ACC112 (cell line): ENCODE data around the gene CHST6.
"Not testable (repeated sequence)": the region's sequence is repeated elsewhere in the genome, so short reads cannot be mapped to it uniquely, and the experiment has no call there.

Experiments
- H2AFZ ChIP-seq: fragments of 200-600 bp; sonication (generic); one replicate; pipeline ENCODE4 v1.6.0; 2017; ENCODE audit warnings: antibody characterized with exemption, low read length; ENCODE audit not compliant: unreplicated experiment
- H3K27ac ChIP-seq: fragments of 200-600 bp; sonication (generic); 2 replicates; pipeline ENCODE4 v1.5.1; 2014; ENCODE audit warnings: low read depth, mild to moderate bottlenecking, antibody characterized with exemption, low read length, moderate library complexity
- H3K27me3 ChIP-seq: fragments of 200-600 bp; sonication (generic); 2 replicates; pipeline ENCODE4 v1.6.1; 2014; ENCODE audit warnings: mild to moderate bottlenecking, antibody characterized with exemption, low read length, moderate library complexity, mixed read lengths; ENCODE audit not compliant: insufficient read depth
- H3K36me3 ChIP-seq: fragments of 200-600 bp; sonication (generic); 2 replicates; pipeline ENCODE4 v1.6.1; 2016; ENCODE audit warnings: mild to moderate bottlenecking, antibody characterized with exemption, low read length, moderate library complexity, mixed read lengths; ENCODE audit not compliant: insufficient read depth
- H3K4me1 ChIP-seq: fragments of 200-600 bp; sonication (generic); one replicate; pipeline ENCODE4 v1.6.1; 2016; ENCODE audit warnings: low read length, mixed read lengths; ENCODE audit not compliant: insufficient read depth, unreplicated experiment, control insufficient read depth
- H3K4me3 ChIP-seq: fragments of 200-600 bp; sonication (generic); 2 replicates; pipeline ENCODE4 v1.5.1; 2014; ENCODE audit warnings: mild to moderate bottlenecking, low read depth, low read length
- H3K79me2 ChIP-seq: fragments of 200-600 bp; sonication (generic); one replicate; pipeline ENCODE4 v1.6.0; 2016; ENCODE audit warnings: low read length; ENCODE audit not compliant: control insufficient read depth, unreplicated experiment, insufficient read depth

CHST6 gene

GRCh38 chr16:75529959-75530358 is 34.7 kb upstream of the CHST6 start:
- H3K27me3 ChIP-seq, result no peaks in the 10 kb centered on the region
- no peak overlapping the region for H3K4me3 ChIP-seq
- no peaks in the 10 kb centered on the region for H3K4me1 ChIP-seq
- H3K79me2 ChIP-seq, result no peaks in the 10 kb centered on the region
- no peak overlapping the region for H2AFZ ChIP-seq
- no peaks in the 10 kb centered on the region for H3K36me3 ChIP-seq
- no peak overlapping the region for H3K27ac ChIP-seq

- no peaks in the 10 kb centered on the region for H3K79me2 ChIP-seq
- H3K4me3 ChIP-seq, result no peak overlapping the region
- no peaks in the 10 kb centered on the region for H3K27me3 ChIP-seq
- H3K4me1 ChIP-seq, result no peaks in the 10 kb centered on the region
- no peaks in the 10 kb centered on the region for H3K36me3 ChIP-seq
- H2AFZ ChIP-seq, result no peak overlapping the region
- no peak overlapping the region for H3K27ac ChIP-seq
These were observed 34.0 kb upstream of the CHST6 start for GRCh38 chr16:75529056-75529905.

GRCh38 chr16:75527825-75528299 is 32.6 kb upstream of the CHST6 start:
- Histone ChIP-seq H3K79me2 (no peaks in the 10 kb centered on the region), H3K27me3 (no peaks in the 10 kb centered on the region), H2AFZ (no peak overlapping the region)

GRCh38 chr16:75526032-75526790 is 31.0 kb upstream of the CHST6 start:
- no peaks in the 10 kb centered on the region for H3K36me3 ChIP-seq

More at GRCh38 chr16:75527825-75528299, 32.6 kb upstream of the CHST6 start:
- H3K4me3 ChIP-seq, result no peak overlapping the region
- H3K36me3 ChIP-seq, result no peaks in the 10 kb centered on the region
- no peaks in the 10 kb centered on the region for H3K4me1 ChIP-seq
- no peak overlapping the region for H3K27ac ChIP-seq

GRCh38 chr16:75519175-75519574 is 23.9 kb upstream of the CHST6 start:
- Histone ChIP-seq H2AFZ (no peak overlapping the region), H3K4me1 (no peaks in the 10 kb centered on the region), H3K4me3 (no peak overlapping the region), H3K36me3 (no peaks in the 10 kb centered on the region), H3K27me3 (no peaks in the 10 kb centered on the region), H3K79me2 (no peaks in the 10 kb centered on the region), H3K27ac (no peak overlapping the region)

More at GRCh38 chr16:75526032-75526790, 31.0 kb upstream of the CHST6 start:
- Histone ChIP-seq H3K4me1 (no peaks in the 10 kb centered on the region), H2AFZ (no peak overlapping the region), H3K79me2 (no peaks in the 10 kb centered on the region), H3K4me3 (no peak overlapping the region), H3K27ac (no peak overlapping the region), H3K27me3 (no peaks in the 10 kb centered on the region)

GRCh38 chr16:75516189-75516966 is 21.1 kb upstream of the CHST6 start:
- Histone ChIP-seq H3K4me3 (peak overlapping the region; percentile 81), H2AFZ (peak overlapping the region; percentile 73)
- not testable (repeated sequence) for H3K36me3 ChIP-seq, H3K79me2 ChIP-seq, H3K27me3 ChIP-seq, H3K27ac ChIP-seq, H3K4me1 ChIP-seq

- Histone ChIP-seq H3K4me3 (no peak overlapping the region), H2AFZ (no peak overlapping the region), H3K27ac (no peak overlapping the region), H3K79me2 (no peaks in the 10 kb centered on the region), H3K36me3 (no peaks in the 10 kb centered on the region), H3K4me1 (no peaks in the 10 kb centered on the region), H3K27me3 (no peaks in the 10 kb centered on the region)
These were observed 19.1 kb upstream of the CHST6 start for GRCh38 chr16:75514296-75514695.

GRCh38 chr16:75506574-75506973 is 11.3 kb upstream of the CHST6 start:
- Histone ChIP-seq H3K27ac (peak overlapping the region; percentile 93), H3K4me3 (peak overlapping the region; percentile 42; the same call in 1 of the 2 replicates), H3K27me3 (no peaks in the 10 kb centered on the region), H3K4me1 (peaks cover 27% of the 10 kb centered on the region), H3K79me2 (no peaks in the 10 kb centered on the region), H3K36me3 (no peaks in the 10 kb centered on the region), H2AFZ (peak overlapping the region; percentile 29)

GRCh38 chr16:75506107-75506506 is 10.9 kb upstream of the CHST6 start:
- no peaks in the 10 kb centered on the region for H3K27me3 ChIP-seq
- H3K36me3 ChIP-seq, result no peaks in the 10 kb centered on the region
- H3K4me1 ChIP-seq, result peaks cover 27% of the 10 kb centered on the region
- H2AFZ ChIP-seq, result peak overlapping the region; percentile 57
- H3K4me3 ChIP-seq, result peak overlapping the region; percentile 42; the same call in 1 of the 2 replicates
- H3K79me2 ChIP-seq, result no peaks in the 10 kb centered on the region
- H3K27ac ChIP-seq, result peak overlapping the region; percentile 93

GRCh38 chr16:75503801-75504200 is 8.6 kb upstream of the CHST6 start:
- H2AFZ ChIP-seq, result no peak overlapping the region
- H3K36me3 ChIP-seq, result no peaks in the 10 kb centered on the region
- no peaks in the 10 kb centered on the region for H3K79me2 ChIP-seq
- no peaks in the 10 kb centered on the region for H3K27me3 ChIP-seq
- peaks cover 27% of the 10 kb centered on the region for H3K4me1 ChIP-seq
- H3K4me3 ChIP-seq, result no peak overlapping the region
- no peak overlapping the region for H3K27ac ChIP-seq
